H1 (cell line): ENCODE measurements around the gene GRK5. TPM values are rescaled to one million over a fixed set of nuclear protein-coding genes. Genes with fewer than 3 reads are reported as not detected.

Source experiments
- CTCF ChIA-PET: fragments of 300-600 bp; sonication (Branson Sonifier 250); formaldehyde crosslinking; loops from one replicate; lab custom pipeline; 2021; ENCODE audit not compliant: partially characterized antibody; lab: Charles Lee
- POLR2A ChIA-PET: fragments of 300-600 bp; sonication (Branson Sonifier 250); formaldehyde crosslinking; loops from one replicate; lab custom pipeline; 2021; ENCODE audit warnings: inconsistent platforms; ENCODE audit not compliant: partially characterized antibody; lab: Charles Lee
- DNase-seq, 2 experiments: peaks; one replicate each; pipeline versions ENCODE4 v3.0.0 to v3.0.0-alpha.2; 2010 to 2022; ENCODE audit warnings: low spot score in 2 of 2, low read depth in 1 of 2, mixed read lengths in 1 of 2
- FAIRE-seq: peaks from 2 replicates; lab custom pipeline; 2011; peaks lifted over from hg19 to GRCh38; lab: Jason Lieb, UNC
- H2AFZ ChIP-seq: 2 replicates; pipeline ENCODE4 v1.8.1; 2012; ENCODE audit warnings: low read length, inconsistent platforms
- H2AK5ac ChIP-seq: 2 replicates; pipeline ENCODE4 v1.6.1; 2013; ENCODE audit warnings: low read depth, low read length
- H2BK120ac ChIP-seq: replicated peaks from 2 replicates; pipeline ENCODE3; 2013; ENCODE audit warnings: low read depth, low read length, inconsistent platforms
- H2BK12ac ChIP-seq: 2 replicates; pipeline ENCODE4 v1.6.1; 2013; ENCODE audit warnings: low read depth, low read length
- H2BK15ac ChIP-seq: 2 replicates; pipeline ENCODE4 v1.6.1; 2013; ENCODE audit warnings: low read length
- H2BK20ac ChIP-seq: 2 replicates; pipeline ENCODE4 v1.6.1; 2013; ENCODE audit warnings: low read length
- H2BK5ac ChIP-seq: 2 replicates; pipeline ENCODE4 v1.6.1; 2013; ENCODE audit warnings: low read depth, low read length
- H3K14ac ChIP-seq: 2 replicates; pipeline ENCODE4 v1.6.1; 2013; ENCODE audit warnings: inconsistent platforms; ENCODE audit not compliant: insufficient read length
- H3K18ac ChIP-seq: 2 replicates; pipeline ENCODE4 v1.6.1; 2013; ENCODE audit warnings: low read length; ENCODE audit errors: extremely low read depth
- H3K23ac ChIP-seq: 2 replicates; pipeline ENCODE4 v1.6.1; 2013; ENCODE audit warnings: inconsistent platforms; ENCODE audit not compliant: insufficient read length
- H3K23me2 ChIP-seq: 2 replicates; pipeline ENCODE4 v1.6.1; 2013; ENCODE audit warnings: low read depth, low read length
- H3K27ac ChIP-seq: 2 replicates; pipeline ENCODE4 v1.6.1; 2011; ENCODE audit warnings: low read depth, low read length, inconsistent platforms
- H3K27me3 ChIP-seq, 4 experiments: replicated peaks in 1 of 4; 1 replicate in 1 of 4; 2 replicates in 3 of 4; pipeline versions ENCODE4 v1.6.1 to v1.8.1; 2011 to 2013; ENCODE audit warnings: low read length in 3 of 4, mild to moderate bottlenecking in 3 of 4, inconsistent platforms in 2 of 4, mixed read lengths in 2 of 4, moderate library complexity in 1 of 4; ENCODE audit not compliant: control insufficient read depth in 3 of 4, insufficient read depth in 3 of 4; ENCODE audit errors: extremely low read depth in 1 of 4
- H3K36me3 ChIP-seq, 4 experiments: 2 replicates each; pipeline versions ENCODE4 v1.6.1 to v1.8.1; 2011 to 2013; ENCODE audit warnings: mild to moderate bottlenecking in 4 of 4, low read length in 3 of 4, moderate library complexity in 2 of 4, control low read depth in 1 of 4, inconsistent platforms in 1 of 4; ENCODE audit not compliant: insufficient read depth in 4 of 4, control insufficient read depth in 2 of 4
- H3K4ac ChIP-seq: replicated peaks from 2 replicates; pipeline ENCODE3; 2013; ENCODE audit warnings: low read length, low read depth, mixed read lengths, inconsistent platforms; ENCODE audit not compliant: insufficient read length
- H3K4me1 ChIP-seq, 4 experiments: replicated peaks in 1 of 4; 1 replicate in 1 of 4; 2 replicates in 3 of 4; pipeline versions ENCODE4 v1.6.1 to v1.8.1; 2011 to 2013; ENCODE audit warnings: low read length in 3 of 4, inconsistent platforms in 2 of 4, mixed read lengths in 1 of 4; ENCODE audit not compliant: insufficient read depth in 4 of 4, control insufficient read depth in 3 of 4
- H3K4me2 ChIP-seq, 2 experiments: 2 replicates each; pipeline versions ENCODE4 v1.6.1 to v1.8.1; 2011 to 2013; ENCODE audit warnings: low read depth in 2 of 2, low read length in 2 of 2, control low read depth in 1 of 2, inconsistent platforms in 1 of 2, mild to moderate bottlenecking in 1 of 2; ENCODE audit not compliant: insufficient read depth in 1 of 2
- H3K4me3 ChIP-seq, 4 experiments: fragments of 200-600, 300-600 bp in 1 of 4; sonication (generic), shearing (Covaris generic), sonication (Bioruptor Twin) in 1 of 4; 2 replicates each; pipeline versions ENCODE4 v1.5.1 to v1.8.1; 2011 to 2016; ENCODE audit warnings: low read length in 4 of 4, low read depth in 3 of 4, control low read depth in 2 of 4, inconsistent platforms in 2 of 4, mild to moderate bottlenecking in 2 of 4, mixed read lengths in 1 of 4, moderate library complexity in 1 of 4; ENCODE audit not compliant: insufficient read depth in 2 of 4; ENCODE audit errors: extremely low read depth in 1 of 4
- H3K56ac ChIP-seq: replicated peaks from 2 replicates; pipeline ENCODE3; 2013; ENCODE audit warnings: low read depth, mild to moderate bottlenecking, mixed read lengths, low read length, inconsistent platforms; ENCODE audit not compliant: insufficient read length
- H3K79me1 ChIP-seq: 2 replicates; pipeline ENCODE4 v1.6.1; 2013; ENCODE audit warnings: low read depth, low read length, control low read depth
- H3K79me2 ChIP-seq, 2 experiments: 2 replicates each; pipeline versions ENCODE4 v1.6.1 to v1.8.1; 2012 to 2013; ENCODE audit warnings: low read length in 2 of 2, mild to moderate bottlenecking in 2 of 2, inconsistent platforms in 1 of 2; ENCODE audit not compliant: insufficient read depth in 2 of 2, control insufficient read depth in 1 of 2
- H3K9ac ChIP-seq, 4 experiments: replicated peaks in 1 of 4; 1 replicate in 1 of 4; 2 replicates in 3 of 4; pipeline versions ENCODE4 v1.6.1 to v1.8.1; 2011 to 2013; ENCODE audit warnings: low read depth in 3 of 4, low read length in 3 of 4, control low read depth in 2 of 4, mild to moderate bottlenecking in 2 of 4, moderate library complexity in 2 of 4, inconsistent platforms in 1 of 4; ENCODE audit errors: extremely low read depth in 1 of 4
- H3K9me3 ChIP-seq, 2 experiments: 2 replicates each; pipeline versions ENCODE4 v1.6.1 to v1.8.1; 2012 to 2013; ENCODE audit warnings: mild to moderate bottlenecking in 2 of 2, moderate library complexity in 2 of 2, control low read depth in 1 of 2, inconsistent platforms in 1 of 2, low read depth in 1 of 2, low read length in 1 of 2, mixed read lengths in 1 of 2; ENCODE audit not compliant: insufficient read depth in 2 of 2
- H4K20me1 ChIP-seq, 2 experiments: replicated peaks in 1 of 2; 2 replicates each; pipeline versions ENCODE3 to v1.8.1; 2011 to 2013; ENCODE audit warnings: inconsistent platforms in 2 of 2, low read length in 2 of 2, mild to moderate bottlenecking in 1 of 2; ENCODE audit not compliant: insufficient read depth in 2 of 2, control insufficient read depth in 1 of 2
- H4K5ac ChIP-seq: 2 replicates; pipeline ENCODE4 v1.6.1; 2013; ENCODE audit warnings: low read length, low read depth, mixed read lengths, inconsistent platforms; ENCODE audit not compliant: insufficient read length
- H4K8ac ChIP-seq: 2 replicates; pipeline ENCODE4 v1.8.0; 2013; ENCODE audit warnings: mild to moderate bottlenecking, moderate library complexity, low read length, inconsistent platforms; ENCODE audit not compliant: insufficient read depth; ENCODE audit errors: extremely low read depth
- H4K91ac ChIP-seq: replicated peaks from 2 replicates; pipeline ENCODE3; 2013; ENCODE audit warnings: low read length, mixed read lengths, inconsistent platforms; ENCODE audit not compliant: insufficient read length
- BRCA1 ChIP-seq: IDR thresholded peaks from 2 replicates; pipeline ENCODE4 v1.6.1; 2012; ENCODE audit warnings: low read depth, low read length, improper control_type of control experiment
- CBX5 ChIP-seq: fragments of 300-800, 300-1000 bp; sonication (generic); IDR thresholded peaks from 2 replicates; pipeline ENCODE4 v1.7.1; 2016; ENCODE audit warnings: antibody characterized with exemption, low read length, low read depth
- CHD1 ChIP-seq: IDR thresholded peaks from 2 replicates; pipeline ENCODE4 v1.6.1; 2012; ENCODE audit warnings: low read depth, low read length, improper control_type of control experiment
- FOSL1 ChIP-seq: IDR thresholded peaks from 2 replicates; pipeline ENCODE4 v1.6.1; 2011; ENCODE audit warnings: mild to moderate bottlenecking, low read depth, low read length, moderate library complexity; ENCODE audit not compliant: insufficient read depth
- GABPA ChIP-seq: IDR thresholded peaks from 2 replicates; pipeline ENCODE4 v1.6.1; 2011; ENCODE audit warnings: mild to moderate bottlenecking, low read length, moderate library complexity, borderline replicate concordance; ENCODE audit not compliant: insufficient read depth
- KDM4A ChIP-seq: IDR thresholded peaks from one replicate; pipeline ENCODE4 v1.7.1; 2012; ENCODE audit warnings: low read depth, mild to moderate bottlenecking, moderate library complexity, low read length, inconsistent platforms; ENCODE audit not compliant: severe bottlenecking
- NANOG ChIP-seq: IDR thresholded peaks from 2 replicates; pipeline ENCODE4 v1.6.1; 2011; ENCODE audit warnings: low read length, low read depth, mild to moderate bottlenecking, inconsistent platforms; ENCODE audit not compliant: insufficient read depth, poor library complexity, severe bottlenecking
- PHF8 ChIP-seq: fragments of 200-600 bp; sonication (generic); conservative IDR thresholded peaks from 2 replicates; pipeline ENCODE4 v1.7.1; 2012; ENCODE audit warnings: low read depth, mild to moderate bottlenecking, inconsistent platforms, low read length, moderate library complexity
- POLR2A ChIP-seq, 2 experiments: IDR thresholded peaks; 1 replicate in 1 of 2; 2 replicates in 1 of 2; pipeline ENCODE4 v1.6.1; 2011; ENCODE audit warnings: low read depth in 2 of 2, low read length in 2 of 2, mild to moderate bottlenecking in 2 of 2; ENCODE audit errors: control extremely low read depth in 1 of 2
- POLR2AphosphoS5 ChIP-seq: IDR thresholded peaks from 2 replicates; pipeline ENCODE4 v1.6.1; 2011; ENCODE audit warnings: low read depth, low read length
- SIRT6 ChIP-seq: IDR thresholded peaks from one replicate; pipeline ENCODE4 v1.7.1; 2012; ENCODE audit warnings: low read length, inconsistent platforms
- WGBS, 2 experiments: shearing (Covaris generic) in 1 of 2; methylation state at CpG; one replicate each; pipeline versions ENCODE4 v1.1.6 to v1.1.7; 2013 to 2015; ENCODE audit warnings: low lambda C conversion rate in 2 of 2, mixed read lengths in 2 of 2, inconsistent platforms in 1 of 2, low coverage in 1 of 2, missing lambda C conversion rate in 1 of 2; ENCODE audit not compliant: insufficient replicate concordance in 2 of 2, insufficient coverage in 1 of 2, insufficient read length in 1 of 2; ENCODE audit errors: extremely low coverage in 1 of 2, missing lambda C conversion rate in 1 of 2; 5-methylcytosine and 5-hydroxymethylcytosine counted together
- polyA plus RNA-seq, 7 experiments: library from polyadenylated mRNA; depleted of rRNA in 3 of 7; stranded (reverse) in 5 of 7; unstranded in 2 of 7; fragments of >200 nt in 5 of 7; fragments of 200-250 nt in 2 of 7; gene quantifications; 1 replicate in 5 of 7; 2 replicates in 1 of 7; 4 replicates in 1 of 7; pipeline versions ENCODE4 v1.2.1 to v1.2.3, GENCODE V29; 2011 to 2013; ENCODE audit warnings: missing spikeins in 2 of 7, mixed read lengths in 2 of 7
- total RNA-seq: library from RNA; stranded (reverse); fragmentation: NEBNext Ultra II Directional; extraction: Animal tissue kit (Norgen Biotek cat#: 25700); gene quantifications from 2 replicates; pipeline ENCODE4 v1.2.1, GENCODE V29; 2021
- TF ChIP-seq, protein P1 (sequence below): IDR thresholded peaks from 2 replicates; pipeline ENCODE4 v1.6.1; 2011; ENCODE audit warnings: low read depth, mild to moderate bottlenecking, low read length; ENCODE audit not compliant: insufficient read depth

The GRK5 gene
- total and polyA plus RNA-seq, 2 of the 8 experiments (the other 6 are each of a cell fraction or from before 2014, with no cell fraction given) = 0.54 to 2.5 TPM

DNA sequence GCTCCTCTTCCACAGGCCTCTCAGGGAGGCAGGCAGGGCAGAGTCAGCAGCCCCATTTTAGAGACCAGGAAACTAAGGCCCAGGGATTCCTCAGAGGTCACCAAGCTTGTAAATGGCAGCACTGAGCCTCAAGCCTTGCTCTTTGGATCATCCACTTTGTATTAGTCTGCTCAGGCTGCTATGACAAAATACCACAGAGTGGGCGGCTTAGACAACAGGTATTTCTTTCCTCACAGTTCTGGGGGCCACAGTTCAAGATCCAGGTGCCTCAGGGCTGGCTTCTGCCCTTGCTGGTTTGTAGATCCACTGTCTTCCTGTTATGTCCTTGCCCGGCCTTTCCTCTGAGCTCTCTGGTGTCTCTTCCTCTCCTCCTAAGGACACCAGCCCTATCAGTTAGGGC lies 151.2 kb downstream of the GRK5 start:
- H3K4ac ChIP-seq = no peak overlapping the region
- WGBS, 2 experiments = 92% methylated on average over 2 of the region's 2 CpGs; no CpG with 5 or more reads in 1 of the 2 experiments
- POLR2A ChIA-PET = no interaction called here
- no peak overlapping the region for H2BK120ac ChIP-seq
- no peak overlapping the region for H4K5ac ChIP-seq
- no peak overlapping the region for H3K56ac ChIP-seq
- no peak overlapping the region for H4K8ac ChIP-seq
- peaks cover 20 to 27% of the 10 kb centered on the region in 2 experiments for H3K9me3 ChIP-seq
- H2BK20ac ChIP-seq = no peak overlapping the region
- no peak overlapping the region for H3K23ac ChIP-seq
- TF ChIP-seq, protein P1, sequence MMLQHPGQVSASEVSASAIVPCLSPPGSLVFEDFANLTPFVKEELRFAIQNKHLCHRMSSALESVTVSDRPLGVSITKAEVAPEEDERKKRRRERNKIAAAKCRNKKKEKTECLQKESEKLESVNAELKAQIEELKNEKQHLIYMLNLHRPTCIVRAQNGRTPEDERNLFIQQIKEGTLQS = no peak
- no peak for TF ChIP-seq FOSL1
- no peak for TF ChIP-seq KDM4A
- TF ChIP-seq POLR2AphosphoS5 = no peak
- no peak for TF ChIP-seq POLR2A (IDR thresholded peaks at IDR 0.05; ENCODE audit: control extremely low read depth in 1 of 2, low read depth in 2 of 2, low read length in 2 of 2)
- no peak for TF ChIP-seq NANOG
- no peak for TF ChIP-seq PHF8
- TF ChIP-seq CHD1 = no peak
- TF ChIP-seq SIRT6 = no peak
- no peak for TF ChIP-seq BRCA1
- TF ChIP-seq GABPA = no peak
- TF ChIP-seq CBX5 = no peak
- H2BK15ac ChIP-seq = no peak overlapping the region
- H2BK5ac ChIP-seq = no peak overlapping the region
- H3K27ac ChIP-seq = no peak overlapping the region
- no peaks in the 10 kb centered on the region for H3K4me1 ChIP-seq
- H4K91ac ChIP-seq = no peak overlapping the region
- no peaks in the 10 kb centered on the region for H4K20me1 ChIP-seq
- H2BK12ac ChIP-seq = no peak overlapping the region
- CTCF ChIA-PET = interaction anchor here (4.0 kb wide), 1 partner anchor 160 kb away, joined by 13 read pairs; no protein-coding TSS in a partner anchor
- no peak overlapping the region for H3K9ac ChIP-seq
- H3K27me3 ChIP-seq = no peaks in the 10 kb centered on the region
- no peak overlapping the region for H2AK5ac ChIP-seq
- H2AFZ ChIP-seq = no peak overlapping the region
- H3K23me2 ChIP-seq = no peaks in the 10 kb centered on the region
- no peak overlapping the region for H3K4me2 ChIP-seq
- H3K36me3 ChIP-seq = no peaks in the 10 kb centered on the region
- no peak overlapping the region for H3K14ac ChIP-seq
- no peak overlapping the region for H3K18ac ChIP-seq
- no peaks in the 10 kb centered on the region for H3K79me1 ChIP-seq
- FAIRE-seq = no peak
- H3K79me2 ChIP-seq = no peaks in the 10 kb centered on the region
- H3K4me3 ChIP-seq = no peak overlapping the region
- DNase-seq = no peak
